ENCODE measurements around the gene CCDC85A. TPM values are rescaled to one million over a fixed set of nuclear protein-coding genes. Genes with fewer than 3 reads are reported as not detected.

Gene CCDC85A
- total and polyA plus RNA-seq, 2 of the 8 experiments (the other 6 are each of a cell fraction or from before 2014, with no cell fraction given) = 0.20 TPM; not detected in 1

- Histone ChIP-seq H3K4me2 (ENCODE audit: insufficient read depth in 1 of 2, low read depth in 2 of 2, low read length in 2 of 2) (no peak overlapping the region; a peak in 1 of 4 replicates), H3K56ac (replicated peaks; ENCODE audit: insufficient read length, low read depth, low read length) (no peak overlapping the region), H4K8ac (ENCODE audit: extremely low read depth, insufficient read depth, low read length) (no peak overlapping the region), H2BK120ac (replicated peaks; ENCODE audit: low read depth, low read length) (no peak overlapping the region), H2AFZ (ENCODE audit: low read length) (no peak overlapping the region), H3K4ac (replicated peaks; ENCODE audit: insufficient read length, low read depth, low read length) (no peak overlapping the region), H3K4me3 (ENCODE audit: extremely low read depth in 1 of 4, insufficient read depth in 2 of 4, low read depth in 3 of 4, low read length in 4 of 4) (no peak overlapping the region), H3K23me2 (ENCODE audit: low read depth, low read length) (no peaks in the 10 kb centered on the region), H2BK15ac (ENCODE audit: low read length) (no peak overlapping the region), H3K18ac (ENCODE audit: extremely low read depth, low read length) (no peak overlapping the region), H3K9ac (replicated peaks in 1 of 4; ENCODE audit: extremely low read depth in 1 of 4, low read depth in 3 of 4, low read length in 3 of 4) (no peak overlapping the region), H2BK20ac (ENCODE audit: low read length) (no peak overlapping the region), H3K79me1 (ENCODE audit: low read depth, low read length) (no peaks in the 10 kb centered on the region), H3K4me1 (replicated peaks in 1 of 4; ENCODE audit: control insufficient read depth in 3 of 4, insufficient read depth in 4 of 4, low read length in 3 of 4) (0 out of 7 replicates have a peak, but pooled peaks cover 0 to 2% (median 0%) of the 10 kb centered on the region in 4 experiments), H3K36me3 (ENCODE audit: control insufficient read depth in 2 of 4, insufficient read depth in 4 of 4, low read length in 3 of 4) (no peaks in the 10 kb centered on the region), H2BK12ac (ENCODE audit: low read depth, low read length) (no peak overlapping the region), H4K91ac (replicated peaks; ENCODE audit: insufficient read length, low read length) (no peak overlapping the region), H3K14ac (ENCODE audit: insufficient read length) (no peak overlapping the region), H2BK5ac (ENCODE audit: low read depth, low read length) (no peak overlapping the region), H3K23ac (ENCODE audit: insufficient read length) (no peak overlapping the region), H3K27ac (ENCODE audit: low read depth, low read length) (no peak overlapping the region), H4K5ac (ENCODE audit: insufficient read length, low read depth, low read length) (no peak overlapping the region), H3K27me3 (replicated peaks in 1 of 4; ENCODE audit: control insufficient read depth in 3 of 4, extremely low read depth in 1 of 4, insufficient read depth in 3 of 4, low read length in 3 of 4) (no peaks in the 10 kb centered on the region), H2AK5ac (ENCODE audit: low read depth, low read length) (no peak overlapping the region), H4K20me1 (replicated peaks in 1 of 2; ENCODE audit: control insufficient read depth in 1 of 2, insufficient read depth in 2 of 2, low read length in 2 of 2) (no peaks in the 10 kb centered on the region), H3K79me2 (ENCODE audit: control insufficient read depth in 1 of 2, insufficient read depth in 2 of 2, low read length in 2 of 2) (no peaks in the 10 kb centered on the region), H3K9me3 (ENCODE audit: insufficient read depth in 2 of 2, low read depth in 1 of 2, low read length in 1 of 2) (no peaks in the 10 kb centered on the region)
- DNase-seq (ENCODE audit: low read depth in 1 of 2, low spot score in 2 of 2) = no peak
- FAIRE-seq = no peak
- 79% methylated on average over 3 of the region's 3 CpGs; no CpG with 5 or more reads in 1 of the 2 experiments for whole genome bisulfite sequencing, 2 experiments (ENCODE audit: extremely low coverage in 1 of 2, insufficient coverage in 1 of 2, insufficient read length in 1 of 2, insufficient replicate concordance in 2 of 2, low coverage in 1 of 2, low lambda C conversion rate in 2 of 2, missing lambda C conversion rate in 1 of 2)
- CTCF ChIA-PET (ENCODE audit: partially characterized antibody) = interaction anchor here (1.1 kb wide), 1 partner anchor 105 kb away, joined by 3 read pairs; no protein-coding TSS in a partner anchor
- POLR2A ChIA-PET (ENCODE audit: partially characterized antibody) = no interaction called here
- TF ChIP-seq SAP30 (IDR thresholded peaks at IDR 0.05; ENCODE audit: insufficient read depth, insufficient replicate concordance, low read length) = no peak
- TF ChIP-seq TCF12 (IDR thresholded peaks at IDR 0.05; ENCODE audit: low read depth, low read length) = no peak
- TF ChIP-seq POLR2A (IDR thresholded peaks at IDR 0.05; ENCODE audit: control extremely low read depth in 1 of 2, low read depth in 2 of 2, low read length in 2 of 2) = no peak
- no peak for TF ChIP-seq NANOG (IDR thresholded peaks at IDR 0.05; ENCODE audit: insufficient read depth, low read depth, low read length, poor library complexity, severe bottlenecking)
- TF ChIP-seq CBX8 (IDR thresholded peaks at IDR 0.05; ENCODE audit: borderline replicate concordance, low read depth, low read length) = no peak
- TF ChIP-seq BACH1 (IDR thresholded peaks at IDR 0.05; ENCODE audit: low read length) = no peak
- TF ChIP-seq NRF1 (IDR thresholded peaks at IDR 0.05; ENCODE audit: low read depth, low read length) = no peak
- TF ChIP-seq ATF2 (IDR thresholded peaks at IDR 0.05; ENCODE audit: low read length) = no peak
These were observed 111.9 kb downstream of the CCDC85A start for GRCh38 chr2:56295666-56296065.

All from H1 (cell line).